Measurements from ENCODE around the gene MRPL48.

Gene MRPL48

GRCh38 chr11:73893041-73893440 is 105.4 kb downstream of the MRPL48 start:
- no peak for DNase-seq (ENCODE audit: low read depth)

- peak; percentile 13 for DNase-seq (ENCODE audit: low read depth)
Observed at GRCh38 chr11:73894725-73895335, 107.2 kb downstream of the MRPL48 start.

- DNase-seq (ENCODE audit: low read depth) = no peak
Observed at GRCh38 chr11:73902303-73902702, 114.6 kb downstream of the MRPL48 start.

- DNase-seq (ENCODE audit: low read depth) = no peak
Observed at GRCh38 chr11:73907191-73907590, 119.5 kb downstream of the MRPL48 start.

GRCh38 chr11:73912026-73912425 is 124.4 kb downstream of the MRPL48 start:
- DNase-seq (ENCODE audit: low read depth) = no peak

- DNase-seq (ENCODE audit: low read depth) = no peak
Observed at GRCh38 chr11:73913472-73913871, 125.8 kb downstream of the MRPL48 start.

GRCh38 chr11:73914284-73914683 is 126.6 kb downstream of the MRPL48 start:
- no peak for DNase-seq (ENCODE audit: low read depth)

All from stromal cell of bone marrow (primary cell).